Calu3 (cell line): ENCODE results near the gene SPOCK1. TPM values are rescaled to one million over a fixed set of nuclear protein-coding genes. Genes with fewer than 3 reads are reported as not detected.

Source experiments
- BruUV-seq: library from RNA; stranded (reverse); fragments of 400-500 nt; replicated peaks from 2 replicates; lab custom pipeline; 2021; lab: Mats Ljungman, UMichigan
- CTCF ChIA-PET: fragments of 300-600 bp; sonication (Branson Sonifier 250); formaldehyde crosslinking; loops from one replicate; lab custom pipeline; 2022; ENCODE audit warnings: antibody characterized with exemption; lab: Charles Lee
- DNase-seq: peaks from one replicate; pipeline ENCODE4 v3.0.0; 2022
- H3K27ac Mint-ChIP-seq: one replicate; pipeline ENCODE4 v1.8.0; 2022; ENCODE audit warnings: mixed read lengths; ENCODE audit not compliant: unreplicated experiment
- H3K27me3 Mint-ChIP-seq: one replicate; pipeline ENCODE4 v1.8.0; 2022; ENCODE audit warnings: mixed read lengths; ENCODE audit not compliant: unreplicated experiment
- H3K36me3 Mint-ChIP-seq: one replicate; pipeline ENCODE4 v1.8.0; 2022; ENCODE audit warnings: mild to moderate bottlenecking, moderate library complexity, mixed read lengths; ENCODE audit not compliant: insufficient read depth, unreplicated experiment
- H3K4me1 Mint-ChIP-seq: one replicate; pipeline ENCODE4 v1.8.0; 2022; ENCODE audit warnings: mild to moderate bottlenecking, low read depth, mixed read lengths; ENCODE audit not compliant: unreplicated experiment
- H3K4me3 Mint-ChIP-seq: one replicate; pipeline ENCODE4 v1.8.0; 2022; ENCODE audit warnings: mild to moderate bottlenecking, low read depth, moderate library complexity, mixed read lengths; ENCODE audit not compliant: unreplicated experiment
- H3K9me3 Mint-ChIP-seq: one replicate; pipeline ENCODE4 v1.8.0; 2022; ENCODE audit warnings: low read depth, mixed read lengths; ENCODE audit not compliant: unreplicated experiment
- CTCF ChIP-seq: fragments of 200-600 bp; IDR thresholded peaks from one replicate; pipeline ENCODE4 v1.8.0; 2022; ENCODE audit warnings: antibody characterized with exemption; ENCODE audit not compliant: unreplicated experiment
- intact Hi-C: fragments of 100-400 bp; cut with micrococcal nuclease; formaldehyde crosslinking; loops from one replicate; pipeline ENCODE4 v1.10.0; 2022; ENCODE audit not compliant: unreplicated experiment
- total RNA-seq: library from RNA; stranded (reverse); gene quantifications from 2 replicates; pipeline ENCODE4 v1.2.3, GENCODE V29; 2022

SPOCK1 gene
- total RNA-seq, 1 experiment from 2014 or later: 3.2 TPM

GRCh38 chr5:137010226-137010625, 488.9 kb downstream of the SPOCK1 start:
- Mint-ChIP-seq H3K4me3 (no peak overlapping the region), H3K4me1 (no peaks in the 10 kb centered on the region), H3K9me3 (peaks cover 3% of the 10 kb centered on the region), H3K27ac (no peak overlapping the region), H3K27me3 (no peaks in the 10 kb centered on the region), H3K36me3 (no peaks in the 10 kb centered on the region)
- TF ChIP-seq CTCF: no peak
- no TSS peak for BruUV-seq
- intact Hi-C loops: no loop called here
- CTCF ChIA-PET: no interaction called here
- no peak for DNase-seq

GRCh38 chr5:137004279-137004678, 494.8 kb downstream of the SPOCK1 start:
- Mint-ChIP-seq H3K27me3 (no peaks in the 10 kb centered on the region), H3K36me3 (no peaks in the 10 kb centered on the region), H3K4me1 (no peaks in the 10 kb centered on the region), H3K4me3 (no peak overlapping the region), H3K27ac (no peak overlapping the region), H3K9me3 (peaks cover 7% of the 10 kb centered on the region)
- no peak for DNase-seq
- TF ChIP-seq CTCF: no peak
- intact Hi-C loops: no loop called here
- BruUV-seq: no TSS peak
- CTCF ChIA-PET: no interaction called here

GRCh38 chr5:137001026-137001569, 498.0 kb downstream of the SPOCK1 start:
- no TSS peak for BruUV-seq
- CTCF ChIA-PET: no interaction called here
- TF ChIP-seq CTCF: no peak
- intact Hi-C loops: no loop called here
- no peak overlapping the region for H3K27ac Mint-ChIP-seq
- no peaks in the 10 kb centered on the region for H3K36me3 Mint-ChIP-seq
- DNase-seq: no peak
- H3K4me1 Mint-ChIP-seq: no peaks in the 10 kb centered on the region
- no peak overlapping the region for H3K4me3 Mint-ChIP-seq
- H3K27me3 Mint-ChIP-seq: peaks cover 15% of the 10 kb centered on the region
- H3K9me3 Mint-ChIP-seq: peaks cover 13% of the 10 kb centered on the region

GRCh38 chr5:136999787-137000186, 499.3 kb downstream of the SPOCK1 start:
- peaks cover 9% of the 10 kb centered on the region for H3K9me3 Mint-ChIP-seq
- no TSS peak for BruUV-seq
- CTCF ChIA-PET: interaction anchor here (0.8 kb wide), 1 partner anchor 197 kb away, joined by 3 read pairs; no protein-coding TSS in a partner anchor
- H3K27me3 Mint-ChIP-seq: peaks cover 15% of the 10 kb centered on the region
- H3K36me3 Mint-ChIP-seq: no peaks in the 10 kb centered on the region
- TF ChIP-seq CTCF: no peak
- DNase-seq: no peak
- H3K4me1 Mint-ChIP-seq: no peaks in the 10 kb centered on the region
- H3K4me3 Mint-ChIP-seq: no peak overlapping the region
- intact Hi-C loops: no loop called here
- no peak overlapping the region for H3K27ac Mint-ChIP-seq
